Aorta (tissue), 5 donors: Measurements from ENCODE around the gene OLIG2. TPM values are rescaled to one million over a fixed set of nuclear protein-coding genes. Genes with fewer than 3 reads are reported as not detected.

Source experiments
- ATAC-seq: fragments of 200-7000 bp; cut with Tn5 transposase; one replicate; pipeline ENCODE4 v1.9.1; 2022; ENCODE audit warnings: moderate library complexity; ENCODE audit not compliant: low FRiP score
- DNase-seq, 2 donors: peaks; one replicate each; pipeline ENCODE4 v3.0.0-alpha.2; 2020
- H3K27ac ChIP-seq, 2 donors: one replicate each; pipeline ENCODE4 v1.5.1; 2013; ENCODE audit warnings: low read length in 2 of 2, mild to moderate bottlenecking in 2 of 2, moderate library complexity in 2 of 2, control low read depth in 1 of 2, inconsistent platforms in 1 of 2, low read depth in 1 of 2
- H3K27me3 ChIP-seq, 2 donors: one replicate each; pipeline ENCODE4 v1.6.1; 2013; ENCODE audit warnings: control low read depth in 1 of 2, low read length in 1 of 2, mild to moderate bottlenecking in 1 of 2, moderate library complexity in 1 of 2; ENCODE audit not compliant: insufficient read depth in 2 of 2, control insufficient read depth in 1 of 2
- H3K36me3 ChIP-seq, 2 donors: one replicate each; pipeline ENCODE4 v1.6.1; 2013; ENCODE audit warnings: control low read depth in 1 of 2, low read length in 1 of 2, mild to moderate bottlenecking in 1 of 2; ENCODE audit not compliant: insufficient read depth in 2 of 2, control insufficient read depth in 1 of 2
- H3K4me1 ChIP-seq, 2 donors: one replicate each; pipeline ENCODE4 v1.6.1; 2013; ENCODE audit warnings: low read length in 2 of 2, control low read depth in 1 of 2, mild to moderate bottlenecking in 1 of 2, moderate library complexity in 1 of 2; ENCODE audit not compliant: insufficient read depth in 2 of 2, control insufficient read depth in 1 of 2
- H3K4me3 ChIP-seq, 2 donors: one replicate each; pipeline ENCODE4 v1.5.1; 2013; ENCODE audit warnings: low read length in 2 of 2, control low read depth in 1 of 2, mild to moderate bottlenecking in 1 of 2
- H3K9me3 ChIP-seq: one replicate; pipeline ENCODE4 v1.6.1; 2013; ENCODE audit warnings: mild to moderate bottlenecking, low read length; ENCODE audit not compliant: control insufficient read depth
- WGBS, 2 donors: extraction: QIAGEN DNeasy Blood & Tissue Kit; methylation state at CpG; one replicate each; pipeline ENCODE4 v1.1.7; 2013; 5-methylcytosine and 5-hydroxymethylcytosine counted together
- intact Hi-C, 2 donors: fragments of 100-400 bp; cut with DNase I; formaldehyde crosslinking; loops; one replicate each; pipeline versions ENCODE4 v1.14.2 to v1.15.0; 2022
- polyA plus RNA-seq, 2 donors: library from polyadenylated mRNA; stranded (reverse); fragments of 200-250 nt; gene quantifications; one replicate each; pipeline ENCODE4 v1.2.3, GENCODE V29; 2013
- total RNA-seq, 2 donors: library from RNA; stranded (reverse); fragmentation: NEBNext Ultra II Directional; extraction: Animal tissue kit (Norgen Biotek cat#: 25700); gene quantifications; one replicate each; pipeline ENCODE4 v1.2.1, GENCODE V29; 2021
- donor health status: healthy with polysubstance abuse.
- donor health status: Bipolar disorder and iron deficiency.
- donor health status: DM: no; HTN: no; CAD: no.
- donor health status: DM: no; HTN: no; CAD: no.
- donor health status: DM: yes; HTN: yes; CAD: no.

OLIG2 gene
- total and polyA plus RNA-seq, 4 donors, result not detected

- Histone ChIP-seq H3K27ac (no peak overlapping the region), H3K4me1 (no peaks in the 10 kb centered on the region), H3K27me3 (peaks cover 0 to 5% of the 10 kb centered on the region in 2 donors), H3K36me3 (no peaks in the 10 kb centered on the region), H3K4me3 (no peak overlapping the region), H3K9me3 (peaks cover 2% of the 10 kb centered on the region)
- 32 to 35% methylated on average over 14 of the region's 14 CpGs for WGBS, 2 donors
- ATAC-seq, result no peak
- intact Hi-C loops, result no loop called here
- DNase-seq, result no peak
Measured at GRCh38 chr21:33063907-33064622, 38.3 kb downstream of the OLIG2 start.

- peaks cover 3 to 5% of the 10 kb centered on the region in 2 donors for H3K27me3 ChIP-seq
- H3K36me3 ChIP-seq, result no peaks in the 10 kb centered on the region
- peaks cover 2% of the 10 kb centered on the region for H3K9me3 ChIP-seq
- no peak overlapping the region for H3K4me3 ChIP-seq
- 23 to 30% methylated on average over 18 of the region's 18 CpGs for WGBS, 2 donors
- intact Hi-C loops, result no loop called here
- no peak overlapping the region for H3K27ac ChIP-seq
- H3K4me1 ChIP-seq, result no peaks in the 10 kb centered on the region
- no peak for ATAC-seq
- DNase-seq, result no peak
Measured at GRCh38 chr21:33064623-33065390, 39.1 kb downstream of the OLIG2 start.

GRCh38 chr21:33067043-33067442 is 41.3 kb downstream of the OLIG2 start:
- Histone ChIP-seq H3K36me3 (no peaks in the 10 kb centered on the region), H3K4me1 (no peaks in the 10 kb centered on the region), H3K4me3 (no peak overlapping the region), H3K27me3 (peaks cover 3 to 4% of the 10 kb centered on the region in 2 donors), H3K9me3 (peaks cover 2% of the 10 kb centered on the region), H3K27ac (no peak overlapping the region)
- intact Hi-C loops, result no loop called here
- DNase-seq, result no peak
- WGBS, 2 donors, result 88 to 93% methylated on average over 7 of the region's 7 CpGs
- ATAC-seq, result no peak

GRCh38 chr21:33067457-33067856 is 41.7 kb downstream of the OLIG2 start:
- peaks cover 3 to 4% of the 10 kb centered on the region in 2 donors for H3K27me3 ChIP-seq
- no peaks in the 10 kb centered on the region for H3K36me3 ChIP-seq
- peaks cover 2% of the 10 kb centered on the region for H3K9me3 ChIP-seq
- intact Hi-C loops, result no loop called here
- no peak overlapping the region for H3K27ac ChIP-seq
- ATAC-seq, result no peak
- DNase-seq, result no peak
- WGBS, 2 donors, result 47 to 63% methylated on average over 4 of the region's 4 CpGs
- no peak overlapping the region for H3K4me3 ChIP-seq
- H3K4me1 ChIP-seq, result no peaks in the 10 kb centered on the region

GRCh38 chr21:33069243-33069642 is 43.5 kb downstream of the OLIG2 start:
- intact Hi-C loops, result no loop called here
- no peak for ATAC-seq
- no peak overlapping the region for H3K27ac ChIP-seq
- WGBS, 2 donors, result 67 to 73% methylated on average over 5 of the region's 5 CpGs
- H3K27me3 ChIP-seq, result peaks cover 3 to 4% of the 10 kb centered on the region in 2 donors
- no peak overlapping the region for H3K4me3 ChIP-seq
- H3K36me3 ChIP-seq, result no peaks in the 10 kb centered on the region
- no peaks in the 10 kb centered on the region for H3K4me1 ChIP-seq
- peaks cover 2% of the 10 kb centered on the region for H3K9me3 ChIP-seq
- DNase-seq, result no peak

- Histone ChIP-seq H3K36me3 (no peaks in the 10 kb centered on the region), H3K27me3 (peaks cover 3 to 4% of the 10 kb centered on the region in 2 donors), H3K4me3 (no peak overlapping the region), H3K27ac (no peak overlapping the region), H3K9me3 (peaks cover 2% of the 10 kb centered on the region), H3K4me1 (no peaks in the 10 kb centered on the region)
- WGBS, 2 donors, result 3 to 6% methylated on average over 11 of the region's 11 CpGs
- ATAC-seq (peak; percentile 33), DNase-seq (no peak)
- intact Hi-C loops, result no loop called here
Measured at GRCh38 chr21:33069645-33069993, 43.9 kb downstream of the OLIG2 start.

- H3K36me3 ChIP-seq, result no peaks in the 10 kb centered on the region
- H3K4me1 ChIP-seq, result no peaks in the 10 kb centered on the region
- ATAC-seq, result no peak
- intact Hi-C loops, result no loop called here
- peaks cover 2% of the 10 kb centered on the region for H3K9me3 ChIP-seq
- WGBS, 2 donors, result 1% methylated on average over 52 to 82 of the region's 82 CpGs
- DNase-seq, result no peak
- H3K4me3 ChIP-seq, result peak within 1 kb of the TSS in 1 of 2 donors; percentile 23
- H3K27ac ChIP-seq, result no peak within 1 kb of the TSS
- peaks cover 3 to 4% of the 10 kb centered on the region in 2 donors for H3K27me3 ChIP-seq
Measured at GRCh38 chr21:33069994-33070743, 44.4 kb downstream of the OLIG2 start, which contains the start of gene OLIG1. Gene OLIG1, plus strand, starts transcription at chr21:33070141. Its CDS starts 106 bp downstream, at chr21:33070247.

- H3K4me3 ChIP-seq, result peak overlapping the region in 1 of 2 donors; percentile 23
- H3K9me3 ChIP-seq, result peaks cover 2% of the 10 kb centered on the region
- DNase-seq (no peak), ATAC-seq (no peak)
- H3K4me1 ChIP-seq, result no peaks in the 10 kb centered on the region
- H3K27me3 ChIP-seq, result peaks cover 3 to 4% of the 10 kb centered on the region in 2 donors
- WGBS, 2 donors, result 1% methylated on average over 25 to 44 of the region's 44 CpGs
- H3K27ac ChIP-seq, result no peak overlapping the region
- no peaks in the 10 kb centered on the region for H3K36me3 ChIP-seq
- intact Hi-C loops, result no loop called here
Measured at GRCh38 chr21:33070744-33070997, 44.9 kb downstream of the OLIG2 start.
